Astrocyte of the spinal cord (primary cell): ENCODE data around the gene RERE.

Experiments
- DNase-seq: peaks from one replicate; pipeline ENCODE4 v3.0.0; 2011; ENCODE audit warnings: low read depth, low spot score
- H3K4me3 ChIP-seq: 2 replicates; pipeline ENCODE4 v1.5.1; 2011; ENCODE audit warnings: low read depth, mild to moderate bottlenecking, low read length, moderate library complexity
- CTCF ChIP-seq: IDR thresholded peaks from 2 replicates; pipeline ENCODE4 v1.5.1; 2012; ENCODE audit warnings: low read depth, mild to moderate bottlenecking, low read length, inconsistent platforms
- in situ Hi-C: cut with HindIII; loops from 2 replicates; pipeline ENCODE4 v1.10.0; 2017; ENCODE audit warnings: low sequenced_read_pairs

The RERE gene

GRCh38 chr1:8323706-8324105, 493.7 kb downstream of the RERE start:
- no peak for DNase-seq
- no peak for TF ChIP-seq CTCF
- in situ Hi-C loops = loop anchor here (25.0 kb wide), 1 partner anchor 311 kb away; no protein-coding TSS in a partner anchor
- no peak overlapping the region for H3K4me3 ChIP-seq

DNA sequence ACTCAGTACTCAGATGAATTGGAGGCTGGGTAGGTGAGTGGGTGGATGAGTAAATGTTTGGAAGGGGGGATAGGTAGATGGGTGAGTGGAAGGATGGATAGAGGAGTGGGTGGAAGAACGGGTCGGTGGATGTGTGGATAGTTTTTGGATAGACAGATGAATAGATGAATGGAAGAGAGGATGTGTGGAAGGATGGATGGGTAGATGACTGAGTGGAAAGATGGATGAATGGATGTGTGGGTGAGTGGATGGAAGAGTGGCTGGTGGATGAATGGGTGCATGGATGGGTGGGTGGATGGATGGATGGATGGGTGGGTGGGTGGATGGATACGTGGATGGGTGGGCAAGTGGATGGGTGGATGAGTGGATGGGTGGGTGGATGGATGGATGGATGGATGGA, 495.8 kb downstream of the RERE start:
- in situ Hi-C loops = loop anchor here (25.0 kb wide), 1 partner anchor 309 kb away; no protein-coding TSS in a partner anchor
- no peak for DNase-seq
- no peak for TF ChIP-seq CTCF
- H3K4me3 ChIP-seq = no peak overlapping the region

- peak overlapping the region; percentile 54 for H3K4me3 ChIP-seq
- TF ChIP-seq CTCF = no peak
- no peak for DNase-seq
- in situ Hi-C loops = loop anchor here (25.0 kb wide), 1 partner anchor 306 kb away; no protein-coding TSS in a partner anchor
Measured at GRCh38 chr1:8318436-8318835, 499.0 kb downstream of the RERE start.

GRCh38 chr1:8317647-8318381, 499.6 kb downstream of the RERE start, which contains the start of gene SLC45A1:
Gene SLC45A1, plus strand, starts transcription at chr1:8318114. Its CDS starts 6,216 bp downstream, at chr1:8324330.
- peak; percentile 57 for DNase-seq
- in situ Hi-C loops = loop anchor here (25.0 kb wide), 1 partner anchor 306 kb away; no protein-coding TSS in a partner anchor
- TF ChIP-seq CTCF = no peak
- peak within 1 kb of the TSS; percentile 54 for H3K4me3 ChIP-seq

DNA sequence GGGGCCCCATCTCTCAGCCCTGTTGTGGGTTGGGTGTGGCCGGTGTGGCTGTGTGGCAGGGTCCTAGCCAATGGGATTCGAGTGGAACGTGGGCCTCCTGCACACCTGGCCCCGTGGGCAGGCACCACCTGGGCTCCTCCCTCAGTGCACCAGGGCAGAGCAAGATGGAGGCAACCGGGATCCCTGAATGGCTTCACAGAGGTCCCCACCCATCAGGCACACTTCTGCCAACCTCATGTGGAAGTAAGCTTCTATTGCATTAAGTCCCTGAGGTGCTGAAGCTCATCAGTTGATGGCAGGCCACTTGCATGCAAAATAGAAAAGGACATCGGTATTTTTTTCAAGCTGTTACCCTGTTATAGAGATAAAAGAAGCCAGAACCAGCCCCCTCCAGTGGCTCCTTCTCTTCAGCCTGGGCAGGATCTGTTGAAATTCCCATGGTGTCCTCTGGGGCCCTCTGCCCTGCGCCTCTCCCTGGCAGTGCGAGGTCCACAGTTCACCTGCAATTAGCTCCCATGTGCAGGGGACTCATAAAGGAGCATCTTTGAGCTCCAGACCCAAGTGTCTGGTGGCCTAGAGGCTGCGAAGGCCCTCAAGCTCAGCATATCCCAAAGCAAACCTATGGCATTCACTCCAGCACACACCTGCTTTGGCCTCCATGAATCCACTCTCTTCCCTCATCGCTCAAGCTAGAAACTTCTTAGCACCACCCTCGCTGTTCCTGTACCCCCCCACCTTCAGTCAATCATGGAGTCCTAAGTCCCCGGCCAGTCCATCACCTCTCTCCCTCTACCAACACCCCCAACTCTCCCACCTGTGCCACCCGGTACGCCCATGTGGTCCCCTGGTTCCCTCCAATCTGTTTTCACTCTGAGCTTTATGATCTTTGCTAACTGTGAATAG, 501.6 kb downstream of the RERE start:
- in situ Hi-C loops = loop anchor here (25.0 kb wide), 1 partner anchor 304 kb away; no protein-coding TSS in a partner anchor
- H3K4me3 ChIP-seq = no peak overlapping the region
- no peak for TF ChIP-seq CTCF
- DNase-seq = no peak
